HG03439 (cell line): ENCODE data around the gene FOLH1.
"Not testable (repeated sequence)": the region's sequence is repeated elsewhere in the genome, so short reads cannot be mapped to it uniquely, and the experiment has no call there.

Source experiments
- ATAC-seq: cut with Tn5 transposase; IDR thresholded peaks from one replicate; pipeline ENCODE4 v1.9.1; 2021; ENCODE audit warnings: mild to moderate bottlenecking, moderate library complexity; ENCODE audit not compliant: unreplicated experiment

Gene FOLH1

GRCh38 chr11:49184756-49185155 lies 23.6 kb downstream of the FOLH1 start:
- not testable (repeated sequence) for ATAC-seq

GRCh38 chr11:49177936-49178335 lies 30.5 kb downstream of the FOLH1 start:
- ATAC-seq, result not testable (repeated sequence)

DNA sequence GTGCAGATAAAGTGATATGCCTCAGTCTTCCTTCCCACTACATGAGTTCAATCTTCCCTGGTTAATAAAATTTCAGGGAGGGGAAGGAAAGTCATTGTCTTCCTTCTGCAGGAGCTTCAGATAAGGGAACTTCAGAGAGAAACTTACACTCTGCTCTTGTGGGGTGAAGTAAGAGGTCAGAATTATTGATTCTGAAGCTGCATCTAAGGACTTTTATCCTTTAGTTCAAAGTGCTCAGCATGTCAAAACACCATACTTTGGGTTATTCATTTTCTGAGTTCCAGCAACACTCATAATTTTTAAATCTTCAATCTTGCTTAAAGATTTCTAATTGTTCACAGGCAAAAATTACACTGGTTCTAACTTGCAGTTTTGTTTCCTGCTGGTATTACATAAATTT lies 33.0 kb downstream of the FOLH1 start:
- ATAC-seq, result not testable (repeated sequence)

- not testable (repeated sequence) for ATAC-seq
Measured at GRCh38 chr11:49174691-49175366, 33.6 kb downstream of the FOLH1 start.

DNA sequence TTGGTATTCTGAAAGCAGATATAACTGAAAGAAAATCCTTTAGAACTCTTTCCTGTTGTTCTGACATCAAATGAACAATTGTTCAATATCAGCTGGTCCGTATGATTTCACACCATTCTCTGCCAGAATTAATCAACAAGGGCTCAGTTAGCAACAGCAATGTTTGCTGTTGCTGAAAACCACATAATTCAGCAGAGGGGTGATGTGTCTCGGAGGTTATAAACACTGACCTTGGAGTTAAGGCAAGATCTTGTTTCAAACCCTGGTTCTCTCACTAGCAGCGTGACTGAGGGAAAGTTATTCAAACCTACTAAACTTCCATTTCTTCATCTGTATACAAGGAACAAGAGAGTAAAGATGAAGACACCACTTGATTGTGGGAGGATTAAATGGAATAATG lies 36.8 kb downstream of the FOLH1 start:
- ATAC-seq, result not testable (repeated sequence)

DNA sequence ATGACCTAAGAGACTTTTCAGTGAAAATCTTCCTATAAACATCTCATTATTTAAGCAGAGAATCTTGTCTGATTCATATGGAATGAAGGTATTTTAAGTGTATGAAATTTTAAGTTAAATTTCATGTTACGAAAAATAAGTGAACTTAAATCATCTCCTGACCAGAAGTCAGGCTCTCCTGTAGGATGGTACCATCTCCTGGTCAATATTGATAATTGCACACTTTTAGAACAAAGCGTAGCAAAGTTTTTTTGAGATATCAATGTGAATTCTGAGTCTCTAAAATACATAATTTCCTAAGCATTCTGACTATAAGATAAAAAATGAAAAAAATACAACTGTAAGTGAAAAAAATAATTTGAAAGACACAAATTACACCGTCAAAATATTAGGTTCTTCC lies 38.8 kb downstream of the FOLH1 start:
- not testable (repeated sequence) for ATAC-seq

GRCh38 chr11:49168992-49169391 lies 39.4 kb downstream of the FOLH1 start:
- ATAC-seq, result not testable (repeated sequence)

GRCh38 chr11:49151211-49151610 lies 57.2 kb downstream of the FOLH1 start:
- no peak for ATAC-seq

- not testable (repeated sequence) for ATAC-seq
Measured at GRCh38 chr11:49102356-49102755, 106.0 kb downstream of the FOLH1 start.
